H1 (cell line): ENCODE measurements around the gene CEACAM21. TPM values are rescaled to one million over a fixed set of nuclear protein-coding genes. Genes with fewer than 3 reads are reported as not detected.

Source experiments
- CTCF ChIA-PET: fragments of 300-600 bp; sonication (Branson Sonifier 250); formaldehyde crosslinking; loops from one replicate; lab custom pipeline; 2021; ENCODE audit not compliant: partially characterized antibody; lab: Charles Lee
- POLR2A ChIA-PET: fragments of 300-600 bp; sonication (Branson Sonifier 250); formaldehyde crosslinking; loops from one replicate; lab custom pipeline; 2021; ENCODE audit warnings: inconsistent platforms; ENCODE audit not compliant: partially characterized antibody; lab: Charles Lee
- DNase-seq, 2 experiments: peaks; one replicate each; pipeline versions ENCODE4 v3.0.0 to v3.0.0-alpha.2; 2010 to 2022; ENCODE audit warnings: low spot score in 2 of 2, low read depth in 1 of 2, mixed read lengths in 1 of 2
- FAIRE-seq: peaks from 2 replicates; lab custom pipeline; 2011; peaks lifted over from hg19 to GRCh38; lab: Jason Lieb, UNC
- H2AFZ ChIP-seq: 2 replicates; pipeline ENCODE4 v1.8.1; 2012; ENCODE audit warnings: low read length, inconsistent platforms
- H2AK5ac ChIP-seq: 2 replicates; pipeline ENCODE4 v1.6.1; 2013; ENCODE audit warnings: low read depth, low read length
- H2BK120ac ChIP-seq: replicated peaks from 2 replicates; pipeline ENCODE3; 2013; ENCODE audit warnings: low read depth, low read length, inconsistent platforms
- H2BK12ac ChIP-seq: 2 replicates; pipeline ENCODE4 v1.6.1; 2013; ENCODE audit warnings: low read depth, low read length
- H2BK15ac ChIP-seq: 2 replicates; pipeline ENCODE4 v1.6.1; 2013; ENCODE audit warnings: low read length
- H2BK20ac ChIP-seq: 2 replicates; pipeline ENCODE4 v1.6.1; 2013; ENCODE audit warnings: low read length
- H2BK5ac ChIP-seq: 2 replicates; pipeline ENCODE4 v1.6.1; 2013; ENCODE audit warnings: low read depth, low read length
- H3K14ac ChIP-seq: 2 replicates; pipeline ENCODE4 v1.6.1; 2013; ENCODE audit warnings: inconsistent platforms; ENCODE audit not compliant: insufficient read length
- H3K18ac ChIP-seq: 2 replicates; pipeline ENCODE4 v1.6.1; 2013; ENCODE audit warnings: low read length; ENCODE audit errors: extremely low read depth
- H3K23ac ChIP-seq: 2 replicates; pipeline ENCODE4 v1.6.1; 2013; ENCODE audit warnings: inconsistent platforms; ENCODE audit not compliant: insufficient read length
- H3K23me2 ChIP-seq: 2 replicates; pipeline ENCODE4 v1.6.1; 2013; ENCODE audit warnings: low read depth, low read length
- H3K27ac ChIP-seq: 2 replicates; pipeline ENCODE4 v1.6.1; 2011; ENCODE audit warnings: low read depth, low read length, inconsistent platforms
- H3K27me3 ChIP-seq, 4 experiments: replicated peaks in 1 of 4; 1 replicate in 1 of 4; 2 replicates in 3 of 4; pipeline versions ENCODE4 v1.6.1 to v1.8.1; 2011 to 2013; ENCODE audit warnings: low read length in 3 of 4, mild to moderate bottlenecking in 3 of 4, inconsistent platforms in 2 of 4, mixed read lengths in 2 of 4, moderate library complexity in 1 of 4; ENCODE audit not compliant: control insufficient read depth in 3 of 4, insufficient read depth in 3 of 4; ENCODE audit errors: extremely low read depth in 1 of 4
- H3K36me3 ChIP-seq, 4 experiments: 2 replicates each; pipeline versions ENCODE4 v1.6.1 to v1.8.1; 2011 to 2013; ENCODE audit warnings: mild to moderate bottlenecking in 4 of 4, low read length in 3 of 4, moderate library complexity in 2 of 4, control low read depth in 1 of 4, inconsistent platforms in 1 of 4; ENCODE audit not compliant: insufficient read depth in 4 of 4, control insufficient read depth in 2 of 4
- H3K4ac ChIP-seq: replicated peaks from 2 replicates; pipeline ENCODE3; 2013; ENCODE audit warnings: low read length, low read depth, mixed read lengths, inconsistent platforms; ENCODE audit not compliant: insufficient read length
- H3K4me1 ChIP-seq, 4 experiments: replicated peaks in 1 of 4; 1 replicate in 1 of 4; 2 replicates in 3 of 4; pipeline versions ENCODE4 v1.6.1 to v1.8.1; 2011 to 2013; ENCODE audit warnings: low read length in 3 of 4, inconsistent platforms in 2 of 4, mixed read lengths in 1 of 4; ENCODE audit not compliant: insufficient read depth in 4 of 4, control insufficient read depth in 3 of 4
- H3K4me2 ChIP-seq, 2 experiments: 2 replicates each; pipeline versions ENCODE4 v1.6.1 to v1.8.1; 2011 to 2013; ENCODE audit warnings: low read depth in 2 of 2, low read length in 2 of 2, control low read depth in 1 of 2, inconsistent platforms in 1 of 2, mild to moderate bottlenecking in 1 of 2; ENCODE audit not compliant: insufficient read depth in 1 of 2
- H3K4me3 ChIP-seq, 4 experiments: fragments of 200-600, 300-600 bp in 1 of 4; sonication (generic), shearing (Covaris generic), sonication (Bioruptor Twin) in 1 of 4; 2 replicates each; pipeline versions ENCODE4 v1.5.1 to v1.8.1; 2011 to 2016; ENCODE audit warnings: low read length in 4 of 4, low read depth in 3 of 4, control low read depth in 2 of 4, inconsistent platforms in 2 of 4, mild to moderate bottlenecking in 2 of 4, mixed read lengths in 1 of 4, moderate library complexity in 1 of 4; ENCODE audit not compliant: insufficient read depth in 2 of 4; ENCODE audit errors: extremely low read depth in 1 of 4
- H3K56ac ChIP-seq: replicated peaks from 2 replicates; pipeline ENCODE3; 2013; ENCODE audit warnings: low read depth, mild to moderate bottlenecking, mixed read lengths, low read length, inconsistent platforms; ENCODE audit not compliant: insufficient read length
- H3K79me1 ChIP-seq: 2 replicates; pipeline ENCODE4 v1.6.1; 2013; ENCODE audit warnings: low read depth, low read length, control low read depth
- H3K79me2 ChIP-seq, 2 experiments: 2 replicates each; pipeline versions ENCODE4 v1.6.1 to v1.8.1; 2012 to 2013; ENCODE audit warnings: low read length in 2 of 2, mild to moderate bottlenecking in 2 of 2, inconsistent platforms in 1 of 2; ENCODE audit not compliant: insufficient read depth in 2 of 2, control insufficient read depth in 1 of 2
- H3K9ac ChIP-seq, 4 experiments: replicated peaks in 1 of 4; 1 replicate in 1 of 4; 2 replicates in 3 of 4; pipeline versions ENCODE4 v1.6.1 to v1.8.1; 2011 to 2013; ENCODE audit warnings: low read depth in 3 of 4, low read length in 3 of 4, control low read depth in 2 of 4, mild to moderate bottlenecking in 2 of 4, moderate library complexity in 2 of 4, inconsistent platforms in 1 of 4; ENCODE audit errors: extremely low read depth in 1 of 4
- H3K9me3 ChIP-seq, 2 experiments: 2 replicates each; pipeline versions ENCODE4 v1.6.1 to v1.8.1; 2012 to 2013; ENCODE audit warnings: mild to moderate bottlenecking in 2 of 2, moderate library complexity in 2 of 2, control low read depth in 1 of 2, inconsistent platforms in 1 of 2, low read depth in 1 of 2, low read length in 1 of 2, mixed read lengths in 1 of 2; ENCODE audit not compliant: insufficient read depth in 2 of 2
- H4K20me1 ChIP-seq, 2 experiments: replicated peaks in 1 of 2; 2 replicates each; pipeline versions ENCODE3 to v1.8.1; 2011 to 2013; ENCODE audit warnings: inconsistent platforms in 2 of 2, low read length in 2 of 2, mild to moderate bottlenecking in 1 of 2; ENCODE audit not compliant: insufficient read depth in 2 of 2, control insufficient read depth in 1 of 2
- H4K5ac ChIP-seq: 2 replicates; pipeline ENCODE4 v1.6.1; 2013; ENCODE audit warnings: low read length, low read depth, mixed read lengths, inconsistent platforms; ENCODE audit not compliant: insufficient read length
- H4K8ac ChIP-seq: 2 replicates; pipeline ENCODE4 v1.8.0; 2013; ENCODE audit warnings: mild to moderate bottlenecking, moderate library complexity, low read length, inconsistent platforms; ENCODE audit not compliant: insufficient read depth; ENCODE audit errors: extremely low read depth
- H4K91ac ChIP-seq: replicated peaks from 2 replicates; pipeline ENCODE3; 2013; ENCODE audit warnings: low read length, mixed read lengths, inconsistent platforms; ENCODE audit not compliant: insufficient read length
- BRCA1 ChIP-seq: IDR thresholded peaks from 2 replicates; pipeline ENCODE4 v1.6.1; 2012; ENCODE audit warnings: low read depth, low read length, improper control_type of control experiment
- CHD2 ChIP-seq: IDR thresholded peaks from 2 replicates; pipeline ENCODE4 v1.6.1; 2012; ENCODE audit warnings: low read length, improper control_type of control experiment
- E2F6 ChIP-seq: IDR thresholded peaks from 2 replicates; pipeline ENCODE4 v1.6.1; 2012; ENCODE audit warnings: inconsistent platforms
- EGR1 ChIP-seq: IDR thresholded peaks from 2 replicates; pipeline ENCODE4 v1.6.1; 2011; ENCODE audit warnings: low read depth, low read length, borderline replicate concordance
- MAFK ChIP-seq: IDR thresholded peaks from 2 replicates; pipeline ENCODE4 v1.6.1; 2012; ENCODE audit warnings: low read depth, mild to moderate bottlenecking, improper control_type of control experiment, low read length
- POU5F1 ChIP-seq: IDR thresholded peaks from 2 replicates; pipeline ENCODE4 v1.6.1; 2011; ENCODE audit warnings: low read depth, mild to moderate bottlenecking, low read length, moderate library complexity
- SAP30 ChIP-seq: fragments of 300-600 bp; sonication (generic); IDR thresholded peaks from 2 replicates; pipeline ENCODE4 v1.7.1; 2012; ENCODE audit warnings: low read length, moderate library complexity, mild to moderate bottlenecking, inconsistent platforms; ENCODE audit not compliant: insufficient read depth, insufficient replicate concordance
- SUZ12 ChIP-seq: fragments of 200-600 bp; sonication (generic); IDR thresholded peaks from 2 replicates; pipeline ENCODE4 v1.6.1; 2012; ENCODE audit warnings: mild to moderate bottlenecking, inconsistent platforms, low read length, moderate library complexity, mixed read lengths
- TCF12 ChIP-seq: IDR thresholded peaks from 2 replicates; pipeline ENCODE4 v1.6.1; 2011; ENCODE audit warnings: low read depth, mild to moderate bottlenecking, low read length
- ZNF274 ChIP-seq: IDR thresholded peaks from 2 replicates; pipeline ENCODE4 v1.7.0; 2012; ENCODE audit warnings: low read length, borderline replicate concordance; ENCODE audit errors: extremely low read depth
- polyA plus RNA-seq, 7 experiments: library from polyadenylated mRNA; depleted of rRNA in 3 of 7; stranded (reverse) in 5 of 7; unstranded in 2 of 7; fragments of >200 nt in 5 of 7; fragments of 200-250 nt in 2 of 7; gene quantifications; 1 replicate in 5 of 7; 2 replicates in 1 of 7; 4 replicates in 1 of 7; pipeline versions ENCODE4 v1.2.1 to v1.2.3, GENCODE V29; 2011 to 2013; ENCODE audit warnings: missing spikeins in 2 of 7, mixed read lengths in 2 of 7
- total RNA-seq: library from RNA; stranded (reverse); fragmentation: NEBNext Ultra II Directional; extraction: Animal tissue kit (Norgen Biotek cat#: 25700); gene quantifications from 2 replicates; pipeline ENCODE4 v1.2.1, GENCODE V29; 2021

CEACAM21 gene
- total and polyA plus RNA-seq, 2 of the 8 experiments (the other 6 are each of a cell fraction or from before 2014, with no cell fraction given): not detected

GRCh38 chr19:41590936-41591335 is 15.0 kb downstream of the CEACAM21 start:
- H2BK20ac ChIP-seq: no peak overlapping the region
- H3K79me1 ChIP-seq: no peaks in the 10 kb centered on the region
- no peak overlapping the region for H2AFZ ChIP-seq
- no peak for TF ChIP-seq ZNF274
- no peak for TF ChIP-seq SAP30
- TF ChIP-seq TCF12: no peak
- no peak for TF ChIP-seq MAFK
- TF ChIP-seq BRCA1: no peak
- no peak for TF ChIP-seq POU5F1
- no peak for TF ChIP-seq EGR1
- TF ChIP-seq SUZ12: no peak
- TF ChIP-seq CHD2: no peak
- no peak for TF ChIP-seq E2F6
- no peaks in the 10 kb centered on the region for H3K79me2 ChIP-seq
- H3K36me3 ChIP-seq: no peaks in the 10 kb centered on the region
- no peak for FAIRE-seq
- H3K9ac ChIP-seq: no peak overlapping the region
- peaks cover 51 to 56% of the 10 kb centered on the region in 2 experiments for H3K9me3 ChIP-seq
- H2BK12ac ChIP-seq: no peak overlapping the region
- no peaks in the 10 kb centered on the region for H3K27me3 ChIP-seq
- H3K27ac ChIP-seq: no peak overlapping the region
- no peak overlapping the region for H3K4me2 ChIP-seq
- no peaks in the 10 kb centered on the region for H4K20me1 ChIP-seq
- no peak overlapping the region for H3K18ac ChIP-seq
- ChIA-PET POLR2A (no interaction called here), CTCF (interaction anchor here (1.0 to 1.3 kb wide), 2 partner anchors 9 to 20 kb away, joined by 3 read pairs; no protein-coding TSS in a partner anchor)
- H3K4me3 ChIP-seq: no peak overlapping the region
- H4K5ac ChIP-seq: no peak overlapping the region
- no peak overlapping the region for H3K23ac ChIP-seq
- H3K23me2 ChIP-seq: no peaks in the 10 kb centered on the region
- no peak overlapping the region for H3K4ac ChIP-seq
- no peak overlapping the region for H2BK5ac ChIP-seq
- H3K4me1 ChIP-seq: no peaks in the 10 kb centered on the region
- H4K91ac ChIP-seq: no peak overlapping the region
- no peak overlapping the region for H4K8ac ChIP-seq
- H2AK5ac ChIP-seq: no peak overlapping the region
- no peak for DNase-seq
- no peak overlapping the region for H3K14ac ChIP-seq
- H2BK15ac ChIP-seq: no peak overlapping the region
- no peak overlapping the region for H2BK120ac ChIP-seq
- H3K56ac ChIP-seq: no peak overlapping the region
